ENCODE data around the gene KCTD2.
"Not testable (repeated sequence)": the region's sequence is repeated elsewhere in the genome, so short reads cannot be mapped to it uniquely, and the experiment has no call there.

The KCTD2 gene

GRCh38 chr17:75046407-75047289 lies at the start of gene KCTD2, which contains the start of gene ATP5PD:
Gene KCTD2, plus strand, starts transcription at chr17:75047225. Its CDS starts 26 bp downstream, at chr17:75047251.
Gene ATP5PD, minus strand, starts transcription at chr17:75046969. Its CDS starts 4,319 bp downstream, at chr17:75042650.
- Mint-ChIP-seq H3K27me3 (ENCODE audit: low read depth) (no peaks in the 10 kb centered on the region), H3K36me3 (ENCODE audit: low read depth) (peaks cover 6% of the 10 kb centered on the region), H3K27ac (peak within 1 kb of the TSS; percentile 93), H3K4me3 (peak within 1 kb of the TSS; percentile 99), H3K4me1 (ENCODE audit: low read depth) (peaks cover 29% of the 10 kb centered on the region), H3K9me3 (no peaks in the 10 kb centered on the region)
- peak; percentile 95 for DNase-seq (ENCODE audit: low spot score)

GRCh38 chr17:74998783-74999182 lies 48.2 kb upstream of the KCTD2 start:
- no peak overlapping the region for H3K4me3 Mint-ChIP-seq
- no peak for DNase-seq (ENCODE audit: low spot score)
- H3K36me3 Mint-ChIP-seq (ENCODE audit: low read depth), result no peaks in the 10 kb centered on the region
- H3K9me3 Mint-ChIP-seq, result no peaks in the 10 kb centered on the region
- H3K4me1 Mint-ChIP-seq (ENCODE audit: low read depth), result peaks cover 6% of the 10 kb centered on the region
- H3K27ac Mint-ChIP-seq, result no peak overlapping the region
- no peaks in the 10 kb centered on the region for H3K27me3 Mint-ChIP-seq (ENCODE audit: low read depth)

- Mint-ChIP-seq H3K9me3 (no peaks in the 10 kb centered on the region), H3K36me3 (ENCODE audit: low read depth) (no peaks in the 10 kb centered on the region), H3K4me3 (no peak overlapping the region), H3K27me3 (ENCODE audit: low read depth) (no peaks in the 10 kb centered on the region), H3K4me1 (ENCODE audit: low read depth) (peaks cover 6% of the 10 kb centered on the region), H3K27ac (no peak overlapping the region)
- no peak for DNase-seq (ENCODE audit: low spot score)
Observed at GRCh38 chr17:74999523-74999922, 47.5 kb upstream of the KCTD2 start.

- no peak for DNase-seq (ENCODE audit: low spot score)
- no peaks in the 10 kb centered on the region for H3K36me3 Mint-ChIP-seq (ENCODE audit: low read depth)
- no peak overlapping the region for H3K4me3 Mint-ChIP-seq
- peaks cover 3% of the 10 kb centered on the region for H3K27me3 Mint-ChIP-seq (ENCODE audit: low read depth)
- H3K4me1 Mint-ChIP-seq (ENCODE audit: low read depth), result peaks cover 6% of the 10 kb centered on the region
- no peak overlapping the region for H3K27ac Mint-ChIP-seq
- H3K9me3 Mint-ChIP-seq, result no peaks in the 10 kb centered on the region
Observed at GRCh38 chr17:75001915-75002843, 44.8 kb upstream of the KCTD2 start.

GRCh38 chr17:75003070-75003956 lies 43.7 kb upstream of the KCTD2 start:
- Mint-ChIP-seq H3K4me1 (ENCODE audit: low read depth) (peaks cover 5% of the 10 kb centered on the region), H3K4me3 (no peak overlapping the region), H3K27ac (no peak overlapping the region), H3K27me3 (ENCODE audit: low read depth) (peaks cover 3% of the 10 kb centered on the region), H3K36me3 (ENCODE audit: low read depth) (no peaks in the 10 kb centered on the region), H3K9me3 (no peaks in the 10 kb centered on the region)
- no peak for DNase-seq (ENCODE audit: low spot score)

- H3K27ac Mint-ChIP-seq, result no peak overlapping the region
- H3K4me3 Mint-ChIP-seq, result no peak overlapping the region
- peaks cover 3% of the 10 kb centered on the region for H3K27me3 Mint-ChIP-seq (ENCODE audit: low read depth)
- no peak for DNase-seq (ENCODE audit: low spot score)
- H3K36me3 Mint-ChIP-seq (ENCODE audit: low read depth), result no peaks in the 10 kb centered on the region
- no peaks in the 10 kb centered on the region for H3K4me1 Mint-ChIP-seq (ENCODE audit: low read depth)
- H3K9me3 Mint-ChIP-seq, result no peaks in the 10 kb centered on the region
Observed at GRCh38 chr17:75003957-75004355, 43.1 kb upstream of the KCTD2 start.

- no peaks in the 10 kb centered on the region for H3K4me1 Mint-ChIP-seq (ENCODE audit: low read depth)
- H3K27ac Mint-ChIP-seq, result no peak overlapping the region
- no peaks in the 10 kb centered on the region for H3K9me3 Mint-ChIP-seq
- H3K36me3 Mint-ChIP-seq (ENCODE audit: low read depth), result no peaks in the 10 kb centered on the region
- H3K4me3 Mint-ChIP-seq, result no peak overlapping the region
- no peak for DNase-seq (ENCODE audit: low spot score)
- peaks cover 3% of the 10 kb centered on the region for H3K27me3 Mint-ChIP-seq (ENCODE audit: low read depth)
Observed at GRCh38 chr17:75004371-75004770, 42.7 kb upstream of the KCTD2 start.

- no peak overlapping the region for H3K4me3 Mint-ChIP-seq
- no peak overlapping the region for H3K27ac Mint-ChIP-seq
- no peaks in the 10 kb centered on the region for H3K4me1 Mint-ChIP-seq (ENCODE audit: low read depth)
- peaks cover 3% of the 10 kb centered on the region for H3K27me3 Mint-ChIP-seq (ENCODE audit: low read depth)
- H3K36me3 Mint-ChIP-seq (ENCODE audit: low read depth), result no peaks in the 10 kb centered on the region
- no peak for DNase-seq (ENCODE audit: low spot score)
- H3K9me3 Mint-ChIP-seq, result no peaks in the 10 kb centered on the region
Observed at GRCh38 chr17:75005291-75005690, 41.7 kb upstream of the KCTD2 start.

- not testable (repeated sequence) for H3K4me1 Mint-ChIP-seq (ENCODE audit: low read depth); H3K27ac Mint-ChIP-seq; H3K4me3 Mint-ChIP-seq; H3K9me3 Mint-ChIP-seq; H3K27me3 Mint-ChIP-seq (ENCODE audit: low read depth); DNase-seq (ENCODE audit: low spot score); H3K36me3 Mint-ChIP-seq (ENCODE audit: low read depth)
Observed at GRCh38 chr17:75006084-75006483, 40.9 kb upstream of the KCTD2 start.

GRCh38 chr17:75006653-75007052 lies 40.4 kb upstream of the KCTD2 start:
- DNase-seq (ENCODE audit: low spot score), result no peak
- no peaks in the 10 kb centered on the region for H3K36me3 Mint-ChIP-seq (ENCODE audit: low read depth)
- H3K9me3 Mint-ChIP-seq, result no peaks in the 10 kb centered on the region
- no peak overlapping the region for H3K27ac Mint-ChIP-seq
- H3K4me1 Mint-ChIP-seq (ENCODE audit: low read depth), result no peaks in the 10 kb centered on the region
- H3K27me3 Mint-ChIP-seq (ENCODE audit: low read depth), result peaks cover 3% of the 10 kb centered on the region
- no peak overlapping the region for H3K4me3 Mint-ChIP-seq

GRCh38 chr17:75008373-75008772 lies 38.7 kb upstream of the KCTD2 start:
- Mint-ChIP-seq H3K9me3 (no peaks in the 10 kb centered on the region), H3K36me3 (ENCODE audit: low read depth) (no peaks in the 10 kb centered on the region), H3K4me3 (no peak overlapping the region), H3K27me3 (ENCODE audit: low read depth) (peaks cover 3% of the 10 kb centered on the region), H3K4me1 (ENCODE audit: low read depth) (peaks cover 7% of the 10 kb centered on the region), H3K27ac (no peak overlapping the region)
- no peak for DNase-seq (ENCODE audit: low spot score)

- H3K4me3 Mint-ChIP-seq, result no peak overlapping the region
- no peak overlapping the region for H3K27ac Mint-ChIP-seq
- H3K36me3 Mint-ChIP-seq (ENCODE audit: low read depth), result peaks cover 3% of the 10 kb centered on the region
- DNase-seq (ENCODE audit: low spot score), result no peak
- H3K4me1 Mint-ChIP-seq (ENCODE audit: low read depth), result peaks cover 13% of the 10 kb centered on the region
- H3K27me3 Mint-ChIP-seq (ENCODE audit: low read depth), result peaks cover 3% of the 10 kb centered on the region
- H3K9me3 Mint-ChIP-seq, result no peaks in the 10 kb centered on the region
Observed at GRCh38 chr17:75009139-75009724, 37.8 kb upstream of the KCTD2 start.
